C4-2B (cell line): Measurements from ENCODE around the gene YBX3.

ENCODE experiments used
- ZFX ChIP-seq: fragments of 450-650 bp; IDR thresholded peaks from 2 replicates; pipeline ENCODE4 v1.6.1; 2017
- TF ChIP-seq, protein P1 (sequence below): fragments of 450-650 bp; conservative IDR thresholded peaks from 2 replicates; pipeline ENCODE4 v1.5.1; 2017; ENCODE audit warnings: mild to moderate bottlenecking

DNA sequence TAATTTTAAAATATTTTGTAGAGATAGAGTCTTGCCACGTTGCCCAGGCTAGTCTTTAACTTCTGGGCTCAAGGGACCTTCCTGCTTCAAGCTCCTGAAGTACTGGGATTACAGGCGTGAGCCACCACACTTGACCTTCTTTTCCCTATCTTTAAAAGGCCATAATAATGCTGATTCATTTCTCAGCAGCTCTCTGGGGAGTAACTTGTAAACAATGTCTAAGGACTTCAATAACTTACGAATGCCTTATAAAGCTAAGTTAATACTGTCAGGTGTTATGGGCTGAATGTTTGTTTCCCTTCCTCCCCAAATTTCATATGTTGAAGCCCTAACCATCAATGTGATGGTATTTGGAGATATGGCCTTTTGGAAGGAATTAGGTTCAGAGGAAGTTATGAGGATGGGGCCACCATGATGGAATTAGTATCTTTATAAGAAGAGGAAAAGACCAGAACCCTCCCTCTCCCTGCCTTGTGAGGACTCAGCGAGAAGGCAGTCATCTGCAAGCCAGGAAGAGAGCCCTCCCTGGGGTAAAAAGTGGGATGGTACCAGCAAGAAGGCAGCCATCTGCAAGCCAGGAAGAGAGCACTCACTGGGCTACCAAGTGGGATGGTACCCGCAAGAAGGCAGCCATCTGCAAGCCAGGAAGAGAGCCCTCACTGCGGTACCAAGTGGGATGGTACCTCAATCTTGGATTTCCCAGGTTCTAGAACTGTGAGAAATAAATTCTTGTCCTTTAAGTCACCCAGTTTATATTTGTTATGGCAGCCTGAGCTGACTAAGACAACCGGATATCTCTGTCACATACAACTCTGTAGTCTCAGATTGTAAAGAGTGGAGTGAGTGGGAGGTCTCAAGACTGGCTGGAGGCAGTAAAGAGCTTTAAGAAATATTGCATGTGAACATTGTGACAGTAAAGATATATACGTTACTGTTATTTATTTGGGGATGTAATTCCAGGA is 16.3 kb upstream of the YBX3 start:
- TF ChIP-seq, protein P1, sequence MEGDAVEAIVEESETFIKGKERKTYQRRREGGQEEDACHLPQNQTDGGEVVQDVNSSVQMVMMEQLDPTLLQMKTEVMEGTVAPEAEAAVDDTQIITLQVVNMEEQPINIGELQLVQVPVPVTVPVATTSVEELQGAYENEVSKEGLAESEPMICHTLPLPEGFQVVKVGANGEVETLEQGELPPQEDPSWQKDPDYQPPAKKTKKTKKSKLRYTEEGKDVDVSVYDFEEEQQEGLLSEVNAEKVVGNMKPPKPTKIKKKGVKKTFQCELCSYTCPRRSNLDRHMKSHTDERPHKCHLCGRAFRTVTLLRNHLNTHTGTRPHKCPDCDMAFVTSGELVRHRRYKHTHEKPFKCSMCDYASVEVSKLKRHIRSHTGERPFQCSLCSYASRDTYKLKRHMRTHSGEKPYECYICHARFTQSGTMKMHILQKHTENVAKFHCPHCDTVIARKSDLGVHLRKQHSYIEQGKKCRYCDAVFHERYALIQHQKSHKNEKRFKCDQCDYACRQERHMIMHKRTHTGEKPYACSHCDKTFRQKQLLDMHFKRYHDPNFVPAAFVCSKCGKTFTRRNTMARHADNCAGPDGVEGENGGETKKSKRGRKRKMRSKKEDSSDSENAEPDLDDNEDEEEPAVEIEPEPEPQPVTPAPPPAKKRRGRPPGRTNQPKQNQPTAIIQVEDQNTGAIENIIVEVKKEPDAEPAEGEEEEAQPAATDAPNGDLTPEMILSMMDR: no peak
- no peak for TF ChIP-seq ZFX
